PC-9 (cell line): ENCODE results near the gene NYAP2. TPM values are rescaled to one million over a fixed set of nuclear protein-coding genes. Genes with fewer than 3 reads are reported as not detected.

Experiments used
- BruUV-seq: library from RNA; stranded (reverse); fragments of 400-500 nt; replicated peaks from 2 replicates; lab custom pipeline; 2021; lab: Mats Ljungman, UMichigan
- CTCF ChIA-PET: fragments of 300-600 bp; sonication (Branson Sonifier 250); formaldehyde crosslinking; loops from one replicate; lab custom pipeline; 2022; ENCODE audit warnings: antibody characterized with exemption; lab: Charles Lee
- POLR2A ChIA-PET: fragments of 300-600 bp; sonication (Branson Sonifier 250); formaldehyde crosslinking; loops from one replicate; lab custom pipeline; 2022; ENCODE audit warnings: antibody characterized with exemption; ENCODE audit not compliant: unreplicated experiment; lab: Charles Lee
- DNase-seq, 2 experiments: peaks; one replicate each; pipeline versions ENCODE4 v3.0.0 to v3.0.0-alpha.2; 2015 to 2022; ENCODE audit warnings: mixed read lengths in 1 of 2
- H2AFZ ChIP-seq: fragments of 200-600 bp; sonication (generic); 2 replicates; pipeline ENCODE4 v1.8.1; 2017; ENCODE audit warnings: antibody characterized with exemption
- H3F3A ChIP-seq: fragments of 200-600 bp; sonication (generic); 2 replicates; pipeline ENCODE4 v1.8.1; 2017; ENCODE audit warnings: antibody characterized with exemption, mild to moderate bottlenecking, low read depth; ENCODE audit not compliant: insufficient read depth
- H3K27ac ChIP-seq: fragments of 200-600 bp; sonication (generic); 2 replicates; pipeline ENCODE4 v1.6.1; 2016; ENCODE audit warnings: mixed run types
- H3K27me3 ChIP-seq: fragments of 200-600 bp; sonication (generic); 2 replicates; pipeline ENCODE4 v1.6.1; 2016; ENCODE audit warnings: low read depth, mixed run types; ENCODE audit not compliant: insufficient read depth
- H3K36me3 ChIP-seq: fragments of 200-600 bp; sonication (generic); 2 replicates; pipeline ENCODE4 v1.6.1; 2016; ENCODE audit warnings: low read depth, mixed run types
- H3K4me1 ChIP-seq: fragments of 200-600 bp; sonication (generic); replicated peaks from 2 replicates; pipeline ENCODE4 v1.6.1; 2016; ENCODE audit warnings: mixed run types; ENCODE audit not compliant: insufficient read depth
- H3K4me2 ChIP-seq: fragments of 200-600 bp; sonication (generic); 2 replicates; pipeline ENCODE4 v1.6.1; 2017; ENCODE audit warnings: mixed run types
- H3K4me3 ChIP-seq: fragments of 200-600 bp; sonication (generic); 2 replicates; pipeline ENCODE4 v1.6.1; 2016; ENCODE audit warnings: mixed run types
- H3K79me2 ChIP-seq: fragments of 200-600 bp; sonication (generic); 2 replicates; pipeline ENCODE4 v1.6.1; 2017; ENCODE audit warnings: low read depth, mixed run types
- H3K9me2 ChIP-seq: fragments of 200-600 bp; sonication (generic); 2 replicates; pipeline ENCODE4 v1.8.1; 2017; ENCODE audit warnings: mild to moderate bottlenecking; ENCODE audit not compliant: insufficient read depth
- H3K9me3 ChIP-seq: fragments of 200-600 bp; sonication (generic); 2 replicates; pipeline ENCODE4 v1.8.1; 2016; ENCODE audit warnings: low read depth; ENCODE audit not compliant: insufficient read depth
- H4K20me1 ChIP-seq: fragments of 200-600 bp; sonication (generic); 2 replicates; pipeline ENCODE4 v1.8.1; 2017; ENCODE audit not compliant: insufficient read depth
- EZH2 ChIP-seq: fragments of 200-600 bp; sonication (generic); IDR thresholded peaks from 2 replicates; pipeline ENCODE4 v1.8.0; 2017; ENCODE audit warnings: antibody characterized with exemption, low read depth
- intact Hi-C: fragments of 100-400 bp; cut with micrococcal nuclease; formaldehyde crosslinking; loops from one replicate; pipeline ENCODE4 v1.10.0; 2022; ENCODE audit not compliant: unreplicated experiment
- total RNA-seq: library from RNA; stranded (reverse); gene quantifications from 2 replicates; pipeline ENCODE4 v1.2.3, GENCODE V29; 2021
- TF ChIP-seq, protein P1 (sequence below): fragments of 200-600 bp; sonication (generic); conservative IDR thresholded peaks from 2 replicates; pipeline ENCODE4 v1.6.1; 2017; ENCODE audit warnings: mixed run types, antibody characterized with exemption, mild to moderate bottlenecking, moderate library complexity

The NYAP2 gene
- total RNA-seq, 1 experiment from 2014 or later: 0.65 TPM

DNA sequence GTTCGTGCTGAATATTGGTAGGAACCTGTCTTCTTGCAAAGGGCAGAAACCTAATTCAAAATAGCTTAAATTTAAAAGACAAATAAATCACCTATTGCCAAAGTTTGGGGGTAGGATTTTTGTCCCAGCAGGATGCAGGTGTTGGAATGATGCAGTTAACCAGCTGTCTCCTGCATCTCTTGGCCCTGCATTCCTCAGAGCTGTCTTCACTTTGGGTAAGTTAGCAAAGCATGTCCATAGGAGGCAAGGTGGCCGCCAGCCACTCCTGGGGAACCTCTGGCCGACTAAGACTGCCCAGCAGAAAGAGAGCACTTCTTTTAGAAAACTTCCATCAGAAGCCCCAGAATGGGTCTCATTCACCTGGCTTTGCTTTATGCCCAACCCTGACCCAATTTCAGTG, 20.5 kb upstream of the NYAP2 start:
- intact Hi-C loops: no loop called here
- POLR2A ChIA-PET: no interaction called here
- no TSS peak for BruUV-seq
- no peaks in the 10 kb centered on the region for H3K36me3 ChIP-seq
- no peak overlapping the region for H3K4me3 ChIP-seq
- no peaks in the 10 kb centered on the region for H3F3A ChIP-seq
- H3K27me3 ChIP-seq: no peaks in the 10 kb centered on the region
- no peaks in the 10 kb centered on the region for H3K9me3 ChIP-seq
- no peak overlapping the region for H3K4me2 ChIP-seq
- DNase-seq: no peak
- CTCF ChIA-PET: no interaction called here
- H3K9me2 ChIP-seq: no peaks in the 10 kb centered on the region; the same call in 1 of the 2 replicates
- TF ChIP-seq, protein P1, sequence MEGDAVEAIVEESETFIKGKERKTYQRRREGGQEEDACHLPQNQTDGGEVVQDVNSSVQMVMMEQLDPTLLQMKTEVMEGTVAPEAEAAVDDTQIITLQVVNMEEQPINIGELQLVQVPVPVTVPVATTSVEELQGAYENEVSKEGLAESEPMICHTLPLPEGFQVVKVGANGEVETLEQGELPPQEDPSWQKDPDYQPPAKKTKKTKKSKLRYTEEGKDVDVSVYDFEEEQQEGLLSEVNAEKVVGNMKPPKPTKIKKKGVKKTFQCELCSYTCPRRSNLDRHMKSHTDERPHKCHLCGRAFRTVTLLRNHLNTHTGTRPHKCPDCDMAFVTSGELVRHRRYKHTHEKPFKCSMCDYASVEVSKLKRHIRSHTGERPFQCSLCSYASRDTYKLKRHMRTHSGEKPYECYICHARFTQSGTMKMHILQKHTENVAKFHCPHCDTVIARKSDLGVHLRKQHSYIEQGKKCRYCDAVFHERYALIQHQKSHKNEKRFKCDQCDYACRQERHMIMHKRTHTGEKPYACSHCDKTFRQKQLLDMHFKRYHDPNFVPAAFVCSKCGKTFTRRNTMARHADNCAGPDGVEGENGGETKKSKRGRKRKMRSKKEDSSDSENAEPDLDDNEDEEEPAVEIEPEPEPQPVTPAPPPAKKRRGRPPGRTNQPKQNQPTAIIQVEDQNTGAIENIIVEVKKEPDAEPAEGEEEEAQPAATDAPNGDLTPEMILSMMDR: no peak
- TF ChIP-seq EZH2: no peak
- H4K20me1 ChIP-seq: no peaks in the 10 kb centered on the region
- H3K79me2 ChIP-seq: no peaks in the 10 kb centered on the region
- no peaks in the 10 kb centered on the region for H3K4me1 ChIP-seq
- H3K27ac ChIP-seq: no peak overlapping the region
- H2AFZ ChIP-seq: no peak overlapping the region

DNA sequence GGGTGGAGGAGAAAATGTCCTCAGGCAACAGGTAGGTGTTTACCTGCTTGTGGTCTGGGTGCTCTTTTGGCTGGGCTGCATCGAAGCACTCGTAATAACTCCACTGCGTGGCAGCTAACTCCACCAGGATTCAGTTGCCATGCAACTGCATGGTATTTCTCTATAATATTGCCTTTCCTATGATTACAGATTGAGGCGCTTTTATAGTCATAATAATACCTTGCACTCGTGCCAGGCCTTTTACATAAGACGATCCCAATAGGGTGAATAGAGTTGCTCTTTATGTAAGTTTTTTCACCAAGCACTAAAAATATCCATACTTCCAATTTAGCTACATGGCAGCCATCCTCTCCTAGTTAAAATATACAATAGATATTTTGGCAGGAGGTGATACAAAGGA, 19.7 kb upstream of the NYAP2 start:
- BruUV-seq: no TSS peak
- CTCF ChIA-PET: no interaction called here

DNA sequence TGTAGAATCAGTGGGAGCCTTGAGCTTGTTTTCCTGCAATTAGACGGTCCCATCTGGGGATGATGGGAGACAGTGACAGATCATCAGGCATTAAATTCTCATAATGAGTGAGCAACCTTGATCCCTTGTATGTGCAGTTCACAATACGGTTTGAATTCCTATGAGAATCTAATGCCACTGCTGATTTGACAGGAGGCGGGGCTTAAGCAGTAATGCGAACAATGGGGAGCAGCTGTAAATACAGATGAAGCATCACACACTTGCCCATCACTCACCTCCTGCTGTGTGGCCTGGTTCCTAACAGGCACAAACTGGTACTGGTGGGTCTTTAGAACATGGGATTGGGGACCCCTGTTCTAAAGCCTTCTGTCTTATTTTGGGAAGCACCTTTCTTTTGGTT, 17.9 kb upstream of the NYAP2 start:
- TF ChIP-seq, protein P1: no peak
- no peak for TF ChIP-seq EZH2
- no peaks in the 10 kb centered on the region for H4K20me1 ChIP-seq
- no peak for DNase-seq
- no peaks in the 10 kb centered on the region for H3K9me3 ChIP-seq
- no TSS peak for BruUV-seq
- intact Hi-C loops: no loop called here
- H3K9me2 ChIP-seq: no peaks in the 10 kb centered on the region; the same call in 1 of the 2 replicates
- no peak overlapping the region for H3K4me3 ChIP-seq
- H3K36me3 ChIP-seq: no peaks in the 10 kb centered on the region
- H3K27me3 ChIP-seq: no peaks in the 10 kb centered on the region
- no peak overlapping the region for H3K4me2 ChIP-seq
- no peaks in the 10 kb centered on the region for H3K79me2 ChIP-seq
- no peak overlapping the region for H2AFZ ChIP-seq
- CTCF ChIA-PET: no interaction called here
- H3K27ac ChIP-seq: no peak overlapping the region
- H3K4me1 ChIP-seq: no peaks in the 10 kb centered on the region
- POLR2A ChIA-PET: no interaction called here
- no peaks in the 10 kb centered on the region for H3F3A ChIP-seq

More for the DNA sequence above, 19.7 kb upstream of the NYAP2 start:
- no peak overlapping the region for H3K4me2 ChIP-seq
- no peaks in the 10 kb centered on the region for H3K9me3 ChIP-seq
- H3K9me2 ChIP-seq: no peaks in the 10 kb centered on the region; the same call in 1 of the 2 replicates
- POLR2A ChIA-PET: no interaction called here
- no peak for TF ChIP-seq EZH2
- TF ChIP-seq, protein P1: no peak
- H3K79me2 ChIP-seq: no peaks in the 10 kb centered on the region
- intact Hi-C loops: no loop called here
- H2AFZ ChIP-seq: no peak overlapping the region
- H3K36me3 ChIP-seq: no peaks in the 10 kb centered on the region
- no peaks in the 10 kb centered on the region for H3K27me3 ChIP-seq
- peak in 1 of 2 experiments; percentile 28 for DNase-seq
- no peaks in the 10 kb centered on the region for H3K4me1 ChIP-seq
- no peak overlapping the region for H3K4me3 ChIP-seq
- no peaks in the 10 kb centered on the region for H4K20me1 ChIP-seq
- no peaks in the 10 kb centered on the region for H3F3A ChIP-seq
- no peak overlapping the region for H3K27ac ChIP-seq
